NCI-H2196 (cell line): ENCODE data around the gene ALMS1.
"Not testable (repeated sequence)": the region's sequence is repeated elsewhere in the genome, so short reads cannot be mapped to it uniquely, and the experiment has no call there.

ENCODE experiments used
- DNase-seq: peaks from one replicate; lab custom pipeline; 2025; ENCODE audit not compliant: unreplicated experiment; lab: John Stamatoyannopoulos, UW

The ALMS1 gene

GRCh38 chr2:73385504-73386341 lies at the start of gene ALMS1:
Gene ALMS1 (plus strand): TSS chr2:73385836. CDS start chr2:73385869, 33 bp downstream.
- peak; percentile 84 for DNase-seq

- no peak for DNase-seq
These were observed 47.8 kb upstream of the ALMS1 start for GRCh38 chr2:73337828-73338227.

- no peak for DNase-seq
These were observed 46.4 kb upstream of the ALMS1 start for GRCh38 chr2:73339201-73339600.

GRCh38 chr2:73341039-73341438 lies 44.6 kb upstream of the ALMS1 start:
- DNase-seq: no peak

GRCh38 chr2:73343992-73344391 lies 41.6 kb upstream of the ALMS1 start:
- DNase-seq: no peak

GRCh38 chr2:73344747-73345146 lies 40.9 kb upstream of the ALMS1 start:
- DNase-seq: not testable (repeated sequence)

- no peak for DNase-seq
These were observed 35.5 kb upstream of the ALMS1 start for GRCh38 chr2:73350035-73350691.

- no peak for DNase-seq
These were observed 29.5 kb upstream of the ALMS1 start for GRCh38 chr2:73356097-73356496.

GRCh38 chr2:73359915-73360697 lies 25.5 kb upstream of the ALMS1 start:
- peak; percentile 15 for DNase-seq

GRCh38 chr2:73366060-73366459 lies 19.6 kb upstream of the ALMS1 start:
- no peak for DNase-seq

- DNase-seq: no peak
These were observed 16.9 kb upstream of the ALMS1 start for GRCh38 chr2:73368781-73369180.

GRCh38 chr2:73370348-73370747 lies 15.3 kb upstream of the ALMS1 start:
- no peak for DNase-seq

- DNase-seq: no peak
These were observed 12.3 kb upstream of the ALMS1 start for GRCh38 chr2:73373344-73373743.

- DNase-seq: no peak
These were observed 11.4 kb upstream of the ALMS1 start for GRCh38 chr2:73374269-73374668.

GRCh38 chr2:73376681-73377080 lies 9.0 kb upstream of the ALMS1 start:
- no peak for DNase-seq

GRCh38 chr2:73383036-73383435 lies 2.6 kb upstream of the ALMS1 start:
- DNase-seq: no peak

GRCh38 chr2:73385123-73385503 lies 523 bp upstream of the ALMS1 start:
- no peak for DNase-seq

- DNase-seq: no peak
These were observed 769 bp downstream of the ALMS1 start for GRCh38 chr2:73386342-73386868.

GRCh38 chr2:73386894-73387636 lies 1.4 kb downstream of the ALMS1 start:
- DNase-seq: no peak

- DNase-seq: no peak
These were observed 16.9 kb downstream of the ALMS1 start for GRCh38 chr2:73402386-73403103.
